ENCODE data around the gene TMED3.

The TMED3 gene

DNA sequence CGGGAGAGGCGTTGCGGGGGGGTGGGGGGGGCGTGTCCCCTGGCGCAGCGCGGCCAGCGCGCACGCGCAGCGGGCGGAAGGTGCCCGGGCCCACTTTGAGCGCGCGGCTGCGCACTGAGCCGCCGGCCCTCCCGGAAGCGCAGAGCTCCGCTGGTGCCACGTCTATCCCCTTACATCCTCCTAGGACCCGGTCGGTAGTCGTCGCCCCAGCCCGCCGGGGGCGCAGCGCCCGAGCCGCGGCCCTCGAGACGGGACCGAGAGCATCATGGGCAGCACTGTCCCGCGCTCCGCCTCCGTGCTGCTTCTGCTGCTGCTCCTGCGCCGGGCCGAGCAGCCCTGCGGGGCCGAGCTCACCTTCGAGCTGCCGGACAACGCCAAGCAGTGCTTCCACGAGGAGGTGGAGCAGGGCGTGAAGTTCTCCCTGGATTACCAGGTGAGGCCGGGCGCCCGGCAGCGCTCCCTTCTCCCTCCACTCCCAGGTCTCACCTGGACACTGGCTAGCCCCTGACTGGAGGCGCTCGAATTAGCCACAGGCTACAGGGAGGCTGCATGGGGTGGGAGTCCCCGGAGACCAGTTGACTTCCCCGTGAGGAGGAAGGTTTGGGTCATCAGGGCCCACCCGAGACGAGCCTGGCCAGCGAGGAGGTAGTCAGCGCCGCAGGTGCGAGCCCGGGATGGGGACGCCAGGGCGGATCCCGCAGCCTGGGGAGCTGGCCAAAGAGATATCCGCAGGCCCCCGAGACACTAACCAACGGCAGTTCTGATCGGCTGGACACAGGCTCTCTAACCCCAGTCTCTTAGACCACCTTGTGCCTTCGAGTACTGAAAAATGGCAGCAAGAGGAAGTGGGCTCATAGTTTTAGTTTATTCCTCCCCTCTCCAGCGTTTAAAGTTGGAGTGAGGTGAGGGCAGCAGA is at the start of gene TMED3:
Gene TMED3 (plus strand): TSS at position 128 of the 916 bp plus-strand sequence. CDS start 138 bp downstream, at position 266.
- DNase-seq (ENCODE audit: low read depth in 2 of 2), result peak; percentile 68 to 79

DNA sequence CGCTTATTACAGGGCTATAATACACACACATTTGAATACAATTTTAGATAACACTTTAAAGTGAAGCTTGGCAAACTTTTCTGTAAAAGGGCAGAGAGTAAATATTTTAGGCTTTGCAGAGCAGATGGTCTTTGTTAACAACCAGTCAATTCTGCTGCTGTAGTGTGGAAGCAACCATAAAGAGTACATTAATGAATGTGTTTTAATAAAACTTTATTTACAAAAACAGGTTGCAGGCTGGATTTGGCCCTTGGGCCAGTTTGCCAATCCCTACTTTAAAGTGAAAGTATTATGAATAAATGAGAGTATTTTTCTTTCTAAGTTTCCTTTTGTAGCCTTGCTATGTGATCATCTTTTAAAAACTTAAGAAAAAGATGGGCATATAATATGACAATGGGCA is 49.1 kb upstream of the TMED3 start:
- no peak for DNase-seq (ENCODE audit: low read depth in 2 of 2)

DNA sequence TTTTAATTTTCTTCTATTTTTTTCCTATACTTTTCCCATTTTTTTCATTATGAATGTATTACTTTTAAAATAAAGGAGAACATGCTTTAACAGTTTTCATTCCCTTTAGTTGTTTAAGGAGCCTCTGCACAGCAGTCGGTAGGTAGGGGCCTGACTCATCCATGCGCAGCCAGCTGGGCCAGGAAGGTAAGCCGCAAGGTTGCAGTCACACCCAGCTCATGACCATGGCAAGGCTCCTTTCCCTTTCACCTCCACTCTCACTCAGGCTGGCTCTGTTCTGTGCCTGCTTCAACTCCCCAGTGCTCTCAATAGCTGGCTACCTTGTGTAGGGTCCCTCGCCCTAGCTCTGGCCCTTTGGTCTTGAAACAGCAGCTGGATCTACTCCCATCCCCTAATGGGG is 45.7 kb upstream of the TMED3 start:
- no peak for DNase-seq (ENCODE audit: low read depth in 2 of 2)

DNA sequence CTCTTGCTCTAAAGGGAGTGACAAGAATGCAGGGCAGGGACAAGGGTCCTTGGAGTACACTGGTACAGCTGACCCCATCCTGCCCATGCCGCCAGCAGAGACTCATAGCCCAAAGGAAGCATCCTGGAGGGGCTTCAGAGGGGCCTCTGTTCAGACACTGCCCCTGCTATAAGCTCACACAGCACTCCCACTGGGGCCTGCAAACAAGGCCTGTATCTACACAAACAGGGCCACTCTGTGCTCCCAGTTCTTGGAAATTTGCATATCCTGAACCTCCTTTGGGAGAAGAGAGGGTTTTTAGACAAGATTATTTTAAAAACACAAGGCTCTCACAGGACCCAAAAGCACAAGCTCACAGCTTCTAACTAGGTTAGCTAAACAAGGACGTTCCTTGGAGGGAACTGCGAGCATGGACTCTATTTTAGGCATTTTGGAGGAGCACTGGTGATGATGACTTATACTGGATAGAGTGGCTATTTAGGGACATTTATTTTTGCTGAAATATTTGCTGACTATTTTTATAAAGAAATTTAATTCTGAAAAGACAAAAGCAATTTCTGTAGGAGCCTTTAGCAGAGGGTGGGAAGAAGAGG is 44.8 kb upstream of the TMED3 start:
- no peak for DNase-seq (ENCODE audit: low read depth in 2 of 2)

DNA sequence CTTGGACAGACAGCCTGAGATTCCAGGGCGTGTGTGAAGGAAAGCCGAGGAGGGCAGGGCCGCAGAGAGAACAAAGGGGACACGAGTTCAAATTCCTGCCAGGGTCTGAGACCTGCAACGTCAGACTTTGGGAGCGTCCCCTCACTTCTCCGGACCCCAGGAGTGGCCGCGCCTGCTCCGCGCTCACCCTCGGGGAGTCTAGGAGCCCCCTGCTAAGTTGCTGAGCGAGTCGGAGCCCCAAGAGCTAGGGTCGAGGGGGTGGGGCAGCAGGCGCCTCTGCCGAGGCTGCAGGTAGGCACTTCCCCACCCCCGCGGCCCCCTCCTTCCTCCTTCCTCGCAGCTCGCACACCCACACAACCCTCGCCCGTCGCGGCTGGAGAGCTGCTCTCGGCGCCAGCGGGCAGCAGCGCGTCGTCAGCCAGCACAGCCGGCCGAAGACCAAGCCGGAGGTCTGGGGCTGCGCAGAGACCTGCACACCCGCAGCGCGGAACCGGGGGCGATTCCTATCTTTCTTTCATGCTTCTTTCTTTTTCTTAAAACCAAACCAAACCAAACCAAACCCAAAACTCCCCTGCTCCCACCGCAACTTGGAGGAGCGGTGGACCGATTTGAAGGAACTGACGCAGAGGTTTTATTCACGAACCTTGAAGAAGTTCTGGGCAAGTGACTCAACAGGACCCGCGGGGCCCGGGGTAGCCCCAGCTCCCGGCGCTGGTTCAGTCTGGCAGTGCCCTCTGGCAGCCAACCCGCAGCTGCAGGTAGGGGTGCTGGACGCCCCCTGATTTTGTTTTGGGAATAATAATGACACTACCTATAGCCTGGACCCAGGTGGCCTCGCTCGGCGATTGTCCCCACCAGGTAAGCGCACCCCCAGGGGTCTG is 28.3 kb upstream of the TMED3 start, which contains the start of gene ANKRD34C:
Gene ANKRD34C (plus strand): TSS at position 352 of the 881 bp plus-strand sequence. CDS start 10,563 bp downstream, outside the sequence.
- DNase-seq (ENCODE audit: low read depth in 2 of 2), result no peak

DNA sequence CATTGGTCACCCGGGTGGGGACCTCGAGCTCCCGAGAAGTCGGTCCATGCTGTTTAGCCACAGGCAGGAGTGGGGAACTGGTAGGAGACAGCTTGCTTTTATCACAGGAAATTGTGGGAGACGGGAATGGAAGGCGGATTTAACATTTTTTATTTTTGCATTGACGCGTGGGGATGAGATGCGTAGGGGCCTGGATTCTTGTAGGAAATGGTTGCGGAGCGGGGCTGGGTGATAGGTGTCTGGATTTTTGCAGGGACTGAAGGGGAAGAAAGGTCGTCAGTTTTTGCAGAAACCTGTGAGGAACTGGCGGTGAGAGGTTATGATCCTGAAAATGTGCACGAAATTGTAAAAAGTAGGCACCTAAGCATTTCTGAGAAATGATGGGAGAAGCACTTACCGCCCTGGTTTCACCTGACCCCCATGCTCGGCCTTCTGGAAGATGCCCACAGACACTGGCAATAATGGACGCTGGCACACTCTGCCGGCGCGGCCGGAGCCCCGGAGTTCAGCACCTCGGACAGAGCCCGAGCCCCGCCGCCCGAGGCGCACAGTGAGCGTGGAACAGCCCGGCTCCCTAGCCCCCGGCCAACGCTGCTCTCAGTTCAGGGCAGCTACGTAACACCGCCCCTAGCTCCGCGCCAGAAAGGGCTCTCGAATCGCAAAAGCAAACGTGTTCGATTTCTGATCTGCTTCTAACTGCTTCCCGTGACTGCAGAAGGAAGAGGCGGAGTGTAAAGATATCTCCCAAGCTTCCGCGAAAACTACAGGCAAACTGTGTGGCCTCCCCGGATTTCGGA is 27.5 kb upstream of the TMED3 start:
- DNase-seq (ENCODE audit: low read depth in 2 of 2), result no peak

DNA sequence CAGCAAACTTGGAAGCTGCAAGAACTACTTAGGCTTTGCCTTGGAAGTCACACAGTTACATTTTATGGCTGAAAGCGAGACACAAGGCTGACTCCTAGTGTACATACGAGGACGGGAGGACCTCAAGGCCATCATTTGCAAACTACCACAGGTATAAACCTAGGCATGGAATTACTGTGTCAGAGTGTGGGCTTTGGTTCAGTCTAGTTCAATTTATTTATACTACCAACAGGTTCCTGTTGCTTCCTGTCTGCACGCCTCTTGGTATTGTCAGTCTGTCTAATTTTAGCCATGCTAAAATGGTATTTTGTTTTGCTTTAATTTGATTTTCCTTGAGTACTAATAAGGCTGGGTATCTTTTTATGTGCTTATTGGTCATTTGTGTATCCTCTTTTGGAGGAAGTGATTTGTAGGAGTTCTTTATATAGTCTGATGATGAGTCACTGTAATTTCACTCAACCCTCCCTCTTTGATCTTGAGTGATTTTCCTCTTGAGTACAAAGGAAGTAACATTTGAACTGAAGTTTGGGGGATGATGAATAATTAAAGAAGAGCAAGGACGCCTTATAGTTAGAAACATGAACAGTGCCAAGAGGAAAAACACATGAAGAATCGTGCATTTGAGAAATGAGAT is 20.2 kb upstream of the TMED3 start:
- no peak for DNase-seq (ENCODE audit: low read depth in 2 of 2)

DNA sequence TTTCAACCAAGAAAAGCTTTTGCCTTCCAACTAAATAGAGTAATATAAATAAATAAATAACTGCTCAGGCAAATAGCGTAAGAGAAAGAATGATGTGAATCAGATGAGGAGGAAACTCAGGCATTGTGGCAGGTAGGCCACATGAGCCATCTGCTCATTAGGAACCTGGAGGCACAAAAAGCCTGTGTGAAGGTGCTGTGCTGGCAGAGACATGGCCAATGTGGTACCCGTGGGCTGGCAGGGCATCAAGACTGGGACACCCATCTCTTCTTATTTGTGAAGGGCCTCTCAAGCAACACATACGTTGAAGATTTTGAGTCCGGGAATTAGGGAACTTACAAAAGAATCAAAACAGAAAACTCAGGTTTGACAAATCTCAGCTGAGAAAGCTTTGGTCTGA is 18.9 kb upstream of the TMED3 start:
- no peak for DNase-seq (ENCODE audit: low read depth in 2 of 2)

DNA sequence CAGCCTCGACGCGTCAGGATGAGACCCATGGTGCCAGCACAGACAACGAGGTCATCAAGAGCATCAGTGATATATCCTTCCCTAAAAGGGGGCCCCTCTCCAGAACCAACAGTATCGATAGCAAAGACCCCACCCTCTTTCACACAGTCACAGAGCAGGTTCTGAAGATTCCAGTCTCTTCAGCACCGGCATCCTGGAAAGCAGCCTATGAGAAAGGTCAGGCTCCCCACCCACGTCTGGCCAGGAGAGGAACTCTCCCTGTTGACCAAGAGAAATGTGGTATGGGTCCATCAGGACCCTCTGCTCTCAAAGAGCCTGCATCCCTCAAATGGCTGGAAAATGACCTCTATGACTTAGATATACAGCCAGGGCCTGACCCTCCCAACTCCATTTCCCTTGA is 16.8 kb upstream of the TMED3 start:
- no peak for DNase-seq (ENCODE audit: low read depth in 2 of 2)

DNA sequence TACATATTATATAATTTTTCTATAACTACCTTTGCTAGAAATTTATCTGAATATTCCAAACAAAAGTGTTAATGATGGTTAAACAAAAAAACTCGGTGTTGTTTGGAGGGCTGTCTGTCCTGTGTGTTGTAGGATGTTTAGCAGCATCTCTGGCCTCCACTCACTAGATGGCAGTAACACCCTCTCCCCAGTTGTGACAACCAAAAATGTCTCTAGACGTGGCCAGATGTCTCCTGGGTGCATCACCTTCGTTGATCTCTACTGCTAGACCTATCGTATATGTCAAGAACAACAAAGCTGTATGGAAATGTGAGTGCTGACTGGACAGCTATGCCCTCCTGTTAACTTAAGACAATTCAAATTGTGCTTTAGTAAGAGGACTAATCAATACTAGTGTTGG is 14.3 kb upstream of the TMED3 start:
- no peak for DNase-seq (ENCODE audit: low read depth in 2 of 2)

DNA sequence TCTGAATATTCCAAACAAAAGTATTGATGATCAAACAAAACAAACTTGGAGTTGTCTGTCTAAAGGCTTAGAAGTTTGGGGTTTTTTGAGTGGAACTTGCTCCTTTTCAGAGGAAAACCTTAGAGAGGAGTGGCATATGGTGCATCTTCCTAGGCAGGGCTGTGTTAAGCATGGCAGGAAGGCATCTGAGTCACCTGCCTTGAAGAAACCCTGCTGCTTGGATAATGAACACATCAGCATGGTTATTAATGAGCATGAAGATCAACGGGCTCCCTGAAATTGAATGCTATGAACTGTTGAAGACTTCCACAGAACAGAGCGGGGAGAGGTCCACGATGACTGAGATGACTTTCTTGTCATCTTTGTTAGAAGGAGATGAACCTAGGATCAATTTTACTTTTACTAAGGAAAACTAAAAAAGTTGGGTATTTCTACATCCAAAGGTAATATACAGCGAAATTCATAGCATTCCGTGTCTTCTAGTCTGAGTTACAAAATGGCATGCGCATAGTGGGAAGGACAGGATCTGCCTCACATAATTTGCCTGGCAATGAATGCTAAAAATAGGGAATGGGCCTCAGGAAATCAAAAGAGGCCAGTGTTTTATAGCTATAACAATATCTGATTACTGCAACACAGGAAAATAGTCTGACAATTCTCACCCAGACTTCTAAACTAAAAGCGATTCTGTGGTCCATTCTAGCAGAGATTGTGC is 11.6 kb upstream of the TMED3 start:
- no peak for DNase-seq (ENCODE audit: low read depth in 2 of 2)

DNA sequence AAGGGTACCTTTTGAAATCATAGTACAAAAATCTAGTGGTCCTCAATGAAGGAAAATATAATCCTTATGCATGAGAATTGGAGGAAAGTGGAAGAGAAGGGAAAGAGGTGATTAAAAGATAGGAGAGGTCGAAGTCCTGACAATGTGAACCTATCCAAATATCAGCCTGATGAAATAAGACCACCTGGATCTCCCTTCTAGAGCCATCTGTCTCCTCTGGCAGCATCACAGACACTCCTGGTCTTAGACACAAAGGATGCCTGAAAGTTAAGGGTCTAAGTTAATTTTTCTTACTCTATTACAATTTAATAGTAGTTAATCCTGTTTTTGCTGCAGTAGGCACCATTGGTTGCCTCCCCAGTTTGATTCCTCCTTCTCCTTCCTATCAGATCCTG is 11.1 kb upstream of the TMED3 start:
- no peak for DNase-seq (ENCODE audit: low read depth in 2 of 2)

DNA sequence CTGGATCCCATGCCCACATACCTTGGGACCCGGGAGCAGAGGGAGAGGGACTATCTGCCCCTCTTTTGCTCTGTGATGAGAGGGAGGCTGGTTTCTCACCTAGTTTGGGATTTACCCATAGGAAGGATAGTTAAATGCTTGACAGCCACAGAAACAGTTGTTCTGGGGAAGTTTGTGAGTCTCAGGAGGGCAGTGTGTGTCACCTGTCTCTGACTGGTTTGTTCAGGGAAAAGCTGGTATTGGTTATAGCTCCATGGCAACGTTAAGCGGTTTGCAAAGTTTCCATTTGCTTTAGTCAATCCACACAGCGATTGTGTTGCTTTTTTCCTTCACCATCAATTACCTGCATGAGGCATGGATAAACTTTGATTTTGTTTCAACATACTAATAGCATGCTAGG is 3.7 kb upstream of the TMED3 start:
- no peak for DNase-seq (ENCODE audit: low read depth in 2 of 2)

DNA sequence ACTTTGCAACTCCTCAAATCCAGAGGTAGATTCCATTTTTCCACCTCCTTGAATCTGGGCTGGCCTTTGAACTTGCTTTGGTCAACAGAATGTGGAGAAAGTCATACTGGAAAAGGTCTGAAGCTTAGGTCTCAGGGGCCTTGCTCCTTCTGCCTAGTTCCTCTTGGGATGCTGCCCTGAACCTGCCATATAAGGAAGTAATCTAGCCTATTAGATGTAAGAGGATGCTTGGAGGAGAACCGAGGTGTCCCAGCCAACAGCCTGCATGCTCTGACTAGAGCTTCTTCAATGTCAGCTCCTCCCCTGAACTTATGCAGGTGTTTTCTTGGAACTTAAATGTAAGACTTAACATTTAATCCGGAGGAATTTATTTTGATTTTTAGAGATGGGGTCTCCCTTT is 2.0 kb upstream of the TMED3 start:
- DNase-seq (ENCODE audit: low read depth in 2 of 2), result no peak

DNA sequence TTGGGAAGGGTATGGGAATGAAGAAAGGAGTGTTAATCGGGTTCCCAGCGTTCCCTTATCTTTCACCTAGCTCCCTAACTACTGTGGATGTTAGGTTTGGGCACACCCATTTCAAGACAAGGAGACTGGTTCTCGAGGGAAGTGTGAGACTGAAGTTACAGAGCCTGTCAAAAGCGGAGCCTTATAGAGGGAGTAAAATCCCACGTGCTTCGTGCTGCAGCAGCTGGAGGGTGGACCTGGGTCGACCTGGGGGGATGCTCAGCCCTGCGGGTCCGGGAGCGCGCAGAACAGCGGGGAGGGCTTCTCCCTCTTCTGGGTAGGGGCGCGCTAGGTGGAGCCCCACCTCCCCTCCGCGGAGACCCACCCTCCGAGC is 314 bp upstream of the TMED3 start:
- DNase-seq (ENCODE audit: low read depth in 2 of 2), result no peak

DNA sequence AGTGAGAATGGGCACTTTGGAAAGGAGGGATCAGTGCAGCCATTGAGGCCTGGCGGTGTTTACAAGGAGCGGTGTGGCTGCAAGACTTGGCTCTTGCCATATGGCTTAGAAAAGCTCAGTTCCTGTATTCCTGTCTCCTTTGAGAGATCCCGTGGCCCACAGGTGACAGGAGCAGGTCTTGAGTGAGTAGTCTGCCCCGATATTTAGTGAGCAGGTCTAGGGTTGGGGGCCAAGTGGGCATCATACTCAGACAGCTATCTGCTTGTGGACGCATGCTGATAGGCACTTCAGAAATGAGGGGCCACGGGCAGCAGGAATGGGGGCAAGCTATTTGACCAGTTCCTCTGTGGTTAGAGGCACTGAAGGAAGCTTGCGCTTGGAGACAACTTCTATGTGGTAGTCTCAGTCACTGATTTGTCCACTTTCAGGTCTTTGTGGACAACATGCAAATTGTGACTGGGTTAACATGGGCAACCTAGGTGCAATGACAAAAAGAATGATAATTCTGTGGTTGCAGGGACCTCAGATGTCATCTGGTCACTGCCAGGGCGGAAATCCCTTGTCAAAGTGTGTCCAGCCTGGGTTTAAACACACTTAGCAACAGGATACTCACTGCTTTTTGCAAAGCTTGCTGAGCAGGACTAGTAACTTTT is 1.1 kb downstream of the TMED3 start:
- no peak for DNase-seq (ENCODE audit: low read depth in 2 of 2)

DNA sequence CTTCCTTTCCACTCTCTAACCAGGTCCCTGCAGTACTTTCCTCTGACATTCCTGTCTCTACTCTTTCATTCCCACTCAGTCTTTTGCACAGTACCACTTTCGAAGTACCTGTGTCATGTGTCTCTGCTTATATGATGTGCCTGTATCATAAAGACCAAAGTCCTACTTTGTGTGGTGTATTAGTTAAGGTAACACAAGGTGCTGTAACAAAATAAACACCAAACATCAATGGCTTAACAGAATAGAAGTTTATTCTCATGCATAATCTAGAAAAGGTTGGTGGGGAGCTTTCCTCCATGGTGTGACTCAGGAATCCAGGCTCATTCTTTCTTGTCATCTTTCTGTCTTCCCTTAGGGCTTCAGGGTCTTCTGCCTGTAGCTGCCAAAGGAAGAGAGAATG is 3.3 kb downstream of the TMED3 start:
- DNase-seq (ENCODE audit: low read depth in 2 of 2), result no peak

DNA sequence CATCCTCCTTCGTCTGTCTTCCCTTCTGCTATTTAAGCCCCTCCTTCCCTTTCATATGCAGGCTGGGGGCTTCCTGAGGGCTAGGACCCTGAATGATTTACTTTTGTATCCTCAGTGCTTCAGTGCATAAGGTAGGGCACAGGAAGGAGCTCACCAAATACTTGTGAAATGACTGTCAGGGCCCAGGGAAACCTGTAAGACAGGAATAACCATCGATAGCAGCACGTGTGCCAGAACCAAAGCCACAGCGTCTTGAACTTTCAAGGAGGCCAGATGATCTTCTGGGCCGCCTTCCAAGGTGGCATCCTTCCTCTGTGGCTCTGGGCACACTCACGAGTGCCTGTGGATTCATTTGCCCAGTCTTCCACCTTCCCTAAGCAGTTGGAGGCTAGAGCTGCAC is 3.9 kb downstream of the TMED3 start:
- no peak for DNase-seq (ENCODE audit: low read depth in 2 of 2)

DNA sequence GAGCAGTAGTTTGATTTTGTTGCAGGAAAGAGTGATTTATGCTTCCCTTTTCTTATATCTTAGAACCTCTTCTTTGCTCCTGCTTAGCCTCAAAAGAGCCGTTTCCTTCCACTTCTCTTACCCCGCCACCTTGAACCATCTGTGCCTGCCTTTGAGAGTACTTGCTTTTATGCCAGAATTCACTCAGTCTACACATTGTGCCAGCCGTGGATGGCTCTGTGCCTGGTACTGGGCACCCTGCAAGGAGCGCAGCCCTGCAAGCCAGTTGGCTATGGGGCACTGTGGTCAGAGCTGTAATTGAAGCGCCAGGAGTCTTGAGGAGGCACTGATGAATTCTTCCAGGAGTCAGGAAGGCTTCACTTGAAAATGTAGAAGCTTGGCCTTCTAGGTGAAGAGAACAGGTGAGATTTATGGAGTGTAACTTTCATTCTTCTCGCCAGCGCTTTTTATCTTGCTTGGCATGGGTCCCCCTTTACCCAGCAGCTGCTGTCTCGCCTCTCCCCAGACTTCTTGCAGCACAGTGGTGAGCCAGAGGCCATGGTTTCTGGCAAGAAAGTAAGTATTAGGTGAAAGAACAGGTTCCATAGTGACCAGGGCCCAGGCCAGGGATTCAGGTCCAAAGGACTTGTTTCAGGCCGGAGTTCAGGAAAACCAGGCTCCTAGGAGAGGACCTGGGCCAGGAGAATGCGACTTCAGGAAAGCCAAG is 4.9 kb downstream of the TMED3 start:
- DNase-seq (ENCODE audit: low read depth in 2 of 2), result no peak
